T-helper 2 cell treated with Interferon-gamma antibody and Interleukin-4, amounts not matched to agents 100 ng/mL and 5 ng/mL, for 36 hours (primary cell): ENCODE results near the gene RASGEF1B. TPM values are rescaled to one million over a fixed set of nuclear protein-coding genes. Genes with fewer than 3 reads are reported as not detected.
"Not testable (repeated sequence)": the region's sequence is repeated elsewhere in the genome, so short reads cannot be mapped to it uniquely, and the experiment has no call there.

Experiments used
- intact Hi-C: fragments of 100-400 bp; cut with micrococcal nuclease; formaldehyde crosslinking; loops from one replicate; pipeline ENCODE4 v1.15.1; 2023
- total RNA-seq: library from RNA; stranded (reverse); gene quantifications from 2 replicates; pipeline ENCODE4 v1.2.3, GENCODE V29; 2022

The RASGEF1B gene
- total RNA-seq, 1 donor from 2014 or later, result 0.57 TPM

DNA sequence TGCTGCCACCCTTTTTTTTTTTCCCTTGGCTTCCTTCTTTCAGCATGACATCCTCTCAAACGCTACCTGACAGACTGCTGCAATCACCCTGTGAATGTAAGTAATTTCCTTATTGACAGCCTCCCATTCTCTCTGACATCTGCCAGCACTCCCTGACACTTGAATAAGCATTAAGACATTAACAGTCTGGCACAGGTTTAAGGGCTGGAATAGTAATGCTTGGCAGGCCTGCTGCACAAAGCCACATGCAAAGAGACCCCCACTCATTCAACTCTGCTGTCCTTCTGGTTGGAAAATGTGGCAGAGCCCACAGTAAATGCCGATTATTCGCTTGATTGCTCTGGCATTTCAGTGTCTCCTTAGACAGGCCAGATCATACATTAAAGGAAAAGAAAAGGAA is 28.1 kb upstream of the RASGEF1B start:
- intact Hi-C loops, result no loop called here

DNA sequence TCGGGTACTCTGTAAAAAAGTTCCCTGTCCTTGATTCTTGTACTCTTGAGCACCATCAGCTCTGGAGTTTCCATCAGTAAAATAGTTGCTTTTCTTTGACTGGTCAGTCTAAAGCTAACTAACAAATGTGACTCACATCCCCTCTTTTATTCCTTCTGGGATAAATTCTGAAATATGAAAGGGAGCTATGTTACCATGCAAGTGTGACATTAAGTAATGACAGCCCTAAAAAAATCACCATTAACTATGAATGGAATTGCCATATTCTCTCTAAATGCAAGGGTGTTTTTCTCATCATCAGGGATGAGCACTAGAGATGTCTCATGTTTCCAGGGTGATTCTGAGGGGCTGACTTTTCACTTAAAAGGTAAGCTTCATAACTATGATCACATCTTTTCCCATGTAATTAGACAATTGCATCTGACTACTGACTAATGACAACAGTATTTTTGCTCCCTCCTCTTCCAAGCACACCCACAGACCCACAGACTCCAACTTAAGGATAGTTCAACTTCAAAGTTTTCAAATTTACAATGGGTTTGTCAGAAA is 26.9 kb upstream of the RASGEF1B start:
- intact Hi-C loops, result no loop called here

DNA sequence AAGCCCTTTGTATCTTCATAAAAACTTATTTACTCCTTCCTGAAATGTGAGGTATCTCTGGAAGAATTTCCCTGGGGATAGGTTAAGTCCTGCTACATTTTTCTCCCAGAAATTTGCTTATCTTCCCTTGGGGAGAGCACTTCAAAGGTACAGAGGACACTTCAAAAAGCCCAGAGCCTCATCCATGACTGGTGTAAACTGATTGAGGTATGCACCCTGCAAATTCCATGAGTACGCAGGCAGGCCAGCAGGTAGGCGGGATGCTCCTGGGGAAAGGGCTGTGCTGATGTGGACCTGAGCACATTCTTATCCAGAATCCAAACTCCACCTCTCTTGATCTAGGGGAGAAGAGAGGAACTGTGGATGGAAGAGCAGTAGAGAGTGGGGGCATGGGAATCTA is 26.3 kb upstream of the RASGEF1B start:
- intact Hi-C loops, result no loop called here

DNA sequence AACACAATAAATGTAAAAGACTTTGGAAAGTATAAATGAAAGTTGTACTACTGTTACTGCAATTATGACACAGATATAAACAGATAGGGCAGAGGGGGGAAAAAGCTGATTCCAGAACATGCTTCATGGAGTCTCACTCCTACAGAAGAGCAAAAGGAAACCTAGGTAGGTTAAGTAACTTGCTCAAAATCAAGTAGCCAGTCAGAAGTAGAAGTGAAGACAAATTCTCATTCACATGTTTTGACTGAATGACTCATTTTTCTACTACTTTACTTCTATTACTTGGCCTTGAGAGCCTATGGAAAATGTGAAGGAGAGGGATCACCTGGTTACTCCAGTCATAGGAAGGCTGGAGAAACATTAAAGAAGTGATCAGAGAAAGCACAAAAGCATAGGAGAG is 23.6 kb upstream of the RASGEF1B start:
- intact Hi-C loops, result no loop called here

DNA sequence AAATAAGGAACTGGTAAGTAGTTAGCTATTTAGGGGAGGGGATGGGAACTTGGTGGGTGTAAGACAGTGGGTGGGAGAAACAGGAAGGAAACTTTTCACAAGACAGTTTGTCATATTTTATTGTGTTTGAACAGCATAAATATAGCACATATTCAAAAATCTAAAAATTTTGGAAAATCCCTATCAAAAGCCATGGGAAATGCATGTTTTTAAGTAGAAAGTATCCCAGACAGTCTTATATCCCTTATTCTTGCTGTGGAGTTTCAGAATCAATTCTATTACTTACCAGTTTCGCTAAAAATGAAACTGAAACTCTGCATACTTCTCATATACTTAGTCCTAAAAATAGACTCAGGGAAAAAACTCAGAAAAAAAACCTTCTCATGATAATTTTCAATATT is 22.3 kb upstream of the RASGEF1B start:
- intact Hi-C loops, result loop anchor here (5.0 kb wide), 3 partner anchors 68 to 933 kb away; partner anchors contain the start of gene HNRNPD

DNA sequence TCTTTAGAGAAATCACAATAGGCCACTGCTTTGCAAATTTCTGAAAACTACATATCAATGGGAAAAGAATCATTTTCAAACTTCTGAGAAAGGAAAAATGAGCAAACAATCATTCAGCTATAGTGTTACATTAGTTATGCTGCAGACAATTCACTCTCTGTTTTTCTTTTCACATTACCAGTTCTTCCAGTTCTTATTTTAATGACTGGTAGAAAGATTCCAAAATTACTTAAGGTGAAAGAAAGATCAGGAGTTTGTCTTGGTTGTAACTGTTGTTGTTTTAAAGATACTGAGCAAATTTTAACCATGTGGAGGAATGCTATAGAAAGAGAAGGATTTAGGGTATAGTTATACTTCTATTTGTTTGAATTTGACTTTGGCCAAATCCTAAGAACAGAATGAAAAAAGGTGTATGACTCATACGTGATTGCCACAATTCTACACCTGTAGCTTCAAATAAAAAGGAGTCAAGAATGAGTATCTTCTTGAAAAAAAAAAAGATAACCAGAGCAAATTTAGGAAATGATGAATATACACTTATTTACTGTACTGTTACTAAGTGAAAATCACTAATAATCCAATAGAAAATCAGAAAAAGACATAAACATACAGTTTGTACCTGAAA is 21.0 kb upstream of the RASGEF1B start:
- intact Hi-C loops, result loop anchor here (1.0 to 5.0 kb wide), 7 partner anchors 13 to 1434 kb away; partner anchors contain the start of gene HNRNPD

DNA sequence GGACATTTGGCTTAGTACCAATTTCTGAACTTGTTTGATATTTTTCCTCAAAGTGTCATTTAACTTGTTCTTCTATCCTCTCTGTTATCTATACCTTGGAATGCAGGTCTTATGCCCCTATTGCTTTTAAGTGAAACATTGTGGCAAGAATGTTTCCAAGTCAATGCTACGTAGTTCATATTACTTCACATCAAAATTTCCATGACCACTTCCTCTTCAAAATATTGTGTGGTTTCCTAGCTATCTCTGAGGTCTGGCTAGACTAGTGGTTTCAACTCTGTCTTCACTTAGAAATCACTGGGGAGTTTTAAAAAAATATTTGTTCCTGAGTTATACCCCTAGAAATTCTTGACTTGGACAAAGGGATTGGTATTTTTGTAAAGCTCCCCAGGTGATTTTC is 20.2 kb upstream of the RASGEF1B start:
- intact Hi-C loops, result loop anchor here (1.0 to 5.0 kb wide), 7 partner anchors 13 to 1433 kb away; partner anchors contain the start of gene HNRNPD

DNA sequence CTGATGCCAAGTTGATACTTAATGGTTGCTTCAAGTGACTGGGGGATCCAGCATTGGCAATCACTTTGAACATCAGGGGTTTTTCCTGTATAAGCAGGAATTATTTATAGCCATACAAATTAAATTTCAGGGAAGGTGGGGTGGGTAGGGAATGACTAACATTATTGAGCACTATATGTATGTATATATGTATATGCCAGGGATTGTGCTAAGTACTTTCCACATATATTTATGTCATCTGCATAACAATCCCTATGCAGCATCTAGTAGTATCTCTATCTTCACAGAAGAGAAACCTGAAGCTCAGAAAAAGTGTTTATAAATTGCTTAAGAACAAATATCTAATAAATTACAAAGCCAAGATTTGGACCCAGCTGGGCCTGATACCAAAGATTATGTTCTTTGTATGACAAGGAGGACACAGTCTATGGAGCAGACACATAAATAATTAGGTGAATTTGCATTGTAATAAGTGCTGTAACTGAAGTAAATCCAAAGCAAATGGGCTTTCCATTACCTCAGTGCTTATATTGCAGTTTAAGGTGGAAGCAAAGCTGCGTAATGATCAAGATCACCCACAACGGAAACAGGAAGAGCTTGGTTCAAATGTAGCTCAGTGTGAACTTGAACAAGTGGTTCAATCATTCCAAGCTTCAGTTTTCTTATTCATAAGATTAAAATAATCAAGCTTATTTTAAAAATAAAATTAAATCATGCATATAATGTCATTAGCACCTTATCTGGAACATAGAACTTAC is 18.9 kb upstream of the RASGEF1B start:
- intact Hi-C loops, result loop anchor here (5.0 kb wide), 3 partner anchors 72 to 937 kb away; partner anchors contain the start of gene HNRNPD

DNA sequence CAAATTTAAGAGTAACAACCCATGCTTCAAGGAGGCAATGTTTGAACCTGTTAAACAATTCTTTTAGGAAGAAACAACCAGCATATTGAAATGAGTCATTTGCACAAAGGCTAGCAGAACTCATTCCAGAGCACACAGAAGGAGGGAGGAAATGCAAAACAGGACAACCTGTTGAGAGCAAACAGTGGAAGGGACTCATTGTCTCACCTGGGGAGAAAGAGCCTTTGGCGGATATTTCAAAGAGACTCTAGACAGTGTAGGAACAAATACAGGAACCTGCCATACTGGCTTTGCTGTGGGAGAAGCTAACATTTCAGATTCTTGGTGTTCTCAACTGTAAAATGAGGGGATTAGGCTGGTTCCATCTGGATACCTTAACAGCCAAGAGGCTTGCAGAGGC is 14.8 kb upstream of the RASGEF1B start:
- intact Hi-C loops, result no loop called here

DNA sequence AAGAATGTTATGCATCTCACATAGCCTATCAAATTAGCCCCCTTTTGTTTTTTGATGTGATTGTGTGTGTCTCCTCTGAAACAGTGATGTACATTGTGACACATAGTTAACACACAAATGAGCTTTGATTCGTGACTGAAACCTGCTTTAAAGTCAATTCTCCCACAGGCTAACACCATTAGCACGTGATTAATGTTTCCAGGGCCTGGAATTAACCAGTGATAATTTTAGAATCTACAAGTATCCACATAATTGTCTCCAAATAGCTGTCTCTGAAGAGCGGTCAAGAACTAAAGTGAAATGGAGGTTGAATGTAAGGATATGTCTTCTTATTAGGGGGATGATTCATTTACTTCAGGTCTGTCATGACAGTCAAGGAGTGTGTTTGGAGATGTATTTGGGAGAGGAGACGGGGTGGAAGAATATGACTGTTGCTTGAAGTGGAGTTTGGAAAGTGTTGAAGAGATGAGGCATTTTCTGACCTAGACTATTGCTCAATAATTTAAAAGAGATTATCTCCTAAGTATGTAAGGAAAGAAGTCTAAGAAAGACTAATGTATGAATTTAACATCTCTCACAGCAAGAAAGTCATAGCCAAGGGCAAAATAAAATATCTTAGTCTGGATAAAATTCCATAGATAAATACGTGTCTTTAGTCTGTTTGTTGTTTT is 13.7 kb upstream of the RASGEF1B start:
- intact Hi-C loops, result no loop called here

DNA sequence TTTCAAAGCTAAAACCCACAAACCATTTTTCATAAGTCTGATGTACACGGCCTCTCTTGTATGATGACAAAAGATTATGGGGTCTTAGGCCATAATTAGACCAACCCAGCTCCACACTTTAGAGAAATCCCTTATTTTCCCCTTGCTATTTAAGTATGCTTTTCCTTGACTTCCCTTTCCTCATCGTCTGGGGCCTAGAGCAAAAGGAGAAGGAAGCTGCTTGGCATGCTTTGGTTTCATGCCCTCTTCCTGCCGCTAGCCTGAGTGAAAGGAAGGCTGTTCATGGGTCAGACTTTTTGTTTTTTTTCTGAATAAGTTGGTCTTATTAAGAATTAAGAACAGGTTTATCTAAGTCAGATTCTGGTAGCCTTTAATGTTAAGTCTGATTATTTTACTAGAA is 10.6 kb upstream of the RASGEF1B start:
- intact Hi-C loops, result no loop called here

DNA sequence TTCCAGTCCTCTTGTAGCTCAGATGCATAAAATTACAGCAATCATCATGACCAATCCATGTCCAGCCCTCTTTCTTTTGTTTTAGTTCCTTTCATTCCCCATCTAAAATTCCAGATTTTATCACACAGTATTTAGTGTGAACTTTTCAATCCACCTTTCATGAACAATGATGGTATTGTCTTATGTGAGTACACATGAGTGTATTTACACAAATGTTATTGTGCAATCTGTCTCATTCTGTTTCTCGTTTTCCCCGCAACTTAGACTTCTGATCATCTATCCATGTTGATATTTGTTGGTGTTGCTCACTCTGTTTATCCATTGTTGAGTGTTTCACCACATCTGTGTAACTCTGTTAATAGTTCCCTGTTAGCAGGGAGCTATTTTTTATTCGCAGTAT is 9.4 kb upstream of the RASGEF1B start:
- intact Hi-C loops, result no loop called here

DNA sequence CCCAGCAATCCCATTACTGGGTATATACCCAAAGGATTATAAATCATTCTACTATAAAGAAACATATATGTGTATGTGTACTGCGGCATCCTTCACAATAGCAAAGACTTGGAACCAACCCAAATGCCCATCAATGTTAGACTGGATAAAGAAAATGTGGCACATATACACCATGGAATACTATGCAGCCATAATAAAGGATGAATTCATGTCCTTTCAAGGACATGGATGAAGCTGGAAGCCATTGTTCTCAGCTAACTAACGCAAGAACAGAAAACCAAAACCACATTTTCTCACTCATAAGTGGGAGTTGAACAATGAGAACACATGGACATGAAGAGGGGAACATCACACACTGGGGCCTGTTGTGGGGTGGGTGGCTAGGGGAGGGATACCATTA is 7.9 kb upstream of the RASGEF1B start:
- intact Hi-C loops, result not testable (repeated sequence)

DNA sequence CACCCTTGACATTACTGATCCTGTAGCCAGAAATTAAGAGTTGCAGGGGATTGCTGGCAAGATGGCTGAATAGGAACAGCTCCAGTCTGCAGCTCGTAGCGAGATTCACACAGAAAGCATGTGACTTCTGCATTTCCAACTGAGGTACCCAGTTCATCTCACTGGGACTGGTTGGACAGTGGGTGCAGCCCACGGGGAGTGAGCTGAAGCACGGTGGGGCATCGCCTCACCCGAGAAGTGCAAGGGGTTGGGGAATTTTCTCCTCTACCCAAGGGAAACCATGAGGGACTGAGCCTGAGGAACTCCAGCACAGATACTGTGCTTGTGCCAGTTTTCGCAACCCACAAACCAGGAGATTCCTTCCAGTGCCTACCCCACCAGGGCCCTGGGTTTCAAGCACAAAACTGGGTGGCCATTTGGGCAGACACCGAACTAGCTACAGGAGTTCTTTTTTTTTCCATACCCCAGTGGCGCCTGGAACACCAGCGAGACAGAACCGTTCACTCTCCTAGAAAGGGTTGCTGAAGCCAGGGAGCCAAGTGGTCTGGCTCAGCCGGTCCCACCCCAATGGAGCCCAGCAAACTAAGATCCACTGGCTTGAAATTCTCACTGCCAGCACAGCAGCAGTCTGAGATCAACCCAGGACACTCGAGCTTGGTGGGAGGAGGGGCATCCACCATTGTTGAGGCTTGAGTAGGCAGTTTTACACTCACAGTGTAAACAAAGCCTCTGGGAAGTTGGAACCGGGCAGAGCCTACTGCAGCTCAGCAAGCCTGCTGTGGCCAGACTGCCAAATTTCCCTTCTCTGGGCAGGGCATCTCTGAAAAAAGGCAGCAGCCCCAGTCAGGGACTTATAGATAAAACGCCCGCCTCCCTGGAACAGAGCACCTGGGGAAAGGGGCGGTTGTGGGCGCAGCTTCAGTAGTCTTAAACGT is 1.9 kb upstream of the RASGEF1B start:
- intact Hi-C loops, result loop anchor here (5.0 kb wide), 3 partner anchors 34 to 899 kb away; partner anchors contain the start of gene HNRNPD

DNA sequence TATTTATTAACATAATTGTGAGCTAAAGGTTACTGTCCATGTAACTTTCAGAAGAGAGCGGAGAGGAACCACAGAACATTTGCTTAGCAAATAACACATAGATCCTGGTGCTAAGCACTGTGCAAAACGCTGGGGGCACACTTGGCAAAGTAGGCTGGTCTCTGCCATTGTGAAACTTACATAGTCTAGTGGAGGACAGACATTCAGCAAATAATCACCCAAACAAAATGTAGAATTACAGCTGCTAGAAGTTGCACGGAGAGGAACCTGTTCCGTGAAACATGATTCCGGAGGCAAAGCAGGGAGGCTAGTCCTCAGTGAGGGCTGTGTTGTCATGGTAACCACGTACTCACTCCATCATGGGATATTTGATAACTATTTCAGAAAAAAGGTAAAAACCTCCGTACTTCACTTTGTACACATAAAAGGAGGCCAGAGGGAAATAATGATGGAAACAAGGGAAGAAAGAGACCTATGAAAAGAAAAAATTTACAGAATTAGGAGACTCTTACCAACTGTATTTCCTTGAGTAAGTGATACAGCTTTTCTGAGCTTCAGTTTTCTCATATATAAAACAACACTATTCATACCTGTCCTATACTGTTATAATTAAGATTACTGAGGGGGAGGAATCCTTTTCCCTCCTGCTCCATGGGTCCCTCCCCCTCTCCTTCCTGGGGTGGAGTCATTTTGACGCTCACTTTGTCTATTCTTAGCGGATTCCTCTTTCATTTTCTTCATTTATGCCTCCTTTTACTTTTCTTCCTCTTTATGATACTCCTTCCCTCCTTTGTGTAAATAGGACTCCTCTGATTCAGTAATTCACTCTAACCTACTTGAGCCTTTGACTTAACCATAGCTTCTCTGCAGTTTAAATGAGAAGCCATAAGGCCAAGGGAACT is 825 bp upstream of the RASGEF1B start:
- intact Hi-C loops, result loop anchor here (1.0 to 5.0 kb wide), 4 partner anchors 20 to 900 kb away; partner anchors contain the start of gene HNRNPD

DNA sequence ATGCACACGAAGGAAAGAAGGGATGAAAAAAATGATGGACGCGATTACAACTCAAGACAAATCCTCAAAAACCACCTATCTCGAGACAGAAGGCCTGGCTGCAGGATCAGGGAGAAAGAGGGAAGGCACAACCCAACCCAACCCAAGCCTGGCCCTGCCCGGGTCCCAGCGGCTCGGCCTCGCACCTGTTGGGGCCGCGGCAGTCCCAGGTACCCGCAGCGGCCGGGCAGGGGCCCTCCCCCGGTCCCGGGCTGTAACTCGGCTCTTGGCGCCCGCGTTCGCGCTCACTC is 464 bp downstream of the RASGEF1B start:
- intact Hi-C loops, result loop anchor here (1.0 to 5.0 kb wide), 6 partner anchors 36 to 901 kb away; partner anchors contain the start of gene HNRNPD

DNA sequence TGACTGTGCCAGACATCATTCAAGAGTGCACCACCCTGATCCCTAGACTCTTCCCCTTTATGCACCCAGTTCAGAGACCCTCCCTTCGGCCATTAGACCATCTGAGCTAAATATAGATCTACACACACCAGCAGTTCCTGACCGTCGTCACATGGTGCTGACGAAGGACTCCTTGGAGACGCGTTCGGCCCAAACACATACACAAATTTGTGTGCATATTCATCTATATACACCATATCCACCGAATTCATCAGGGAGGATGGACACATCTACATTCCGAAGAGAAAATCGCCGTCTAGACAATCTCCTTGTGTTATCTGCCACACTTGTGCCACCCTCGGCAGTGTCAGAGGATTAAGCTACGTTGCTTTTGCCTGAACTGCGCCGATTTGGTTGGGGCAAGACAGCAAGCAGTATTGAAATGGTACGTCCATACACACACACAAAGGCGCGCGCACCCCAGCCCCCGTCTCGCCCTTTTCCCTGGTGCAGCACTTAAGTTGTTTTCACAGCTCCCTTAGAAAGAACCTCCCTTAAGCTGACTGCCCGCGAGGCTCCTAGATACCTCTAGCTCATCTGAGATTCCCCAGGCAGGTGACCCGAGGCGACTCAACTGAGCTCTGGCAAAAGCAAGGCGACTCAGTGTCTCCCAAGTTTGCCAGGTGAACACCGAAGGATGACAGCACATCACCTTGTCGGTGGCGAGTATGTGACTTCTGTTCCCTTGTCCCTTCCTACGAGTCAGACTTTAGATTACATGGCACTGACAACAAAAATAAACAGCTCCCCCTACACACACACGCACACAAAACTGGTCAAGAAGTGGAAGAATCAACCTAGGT is 1.0 kb downstream of the RASGEF1B start:
- intact Hi-C loops, result loop anchor here (1.0 to 5.0 kb wide), 6 partner anchors 37 to 902 kb away; partner anchors contain the start of gene HNRNPD

DNA sequence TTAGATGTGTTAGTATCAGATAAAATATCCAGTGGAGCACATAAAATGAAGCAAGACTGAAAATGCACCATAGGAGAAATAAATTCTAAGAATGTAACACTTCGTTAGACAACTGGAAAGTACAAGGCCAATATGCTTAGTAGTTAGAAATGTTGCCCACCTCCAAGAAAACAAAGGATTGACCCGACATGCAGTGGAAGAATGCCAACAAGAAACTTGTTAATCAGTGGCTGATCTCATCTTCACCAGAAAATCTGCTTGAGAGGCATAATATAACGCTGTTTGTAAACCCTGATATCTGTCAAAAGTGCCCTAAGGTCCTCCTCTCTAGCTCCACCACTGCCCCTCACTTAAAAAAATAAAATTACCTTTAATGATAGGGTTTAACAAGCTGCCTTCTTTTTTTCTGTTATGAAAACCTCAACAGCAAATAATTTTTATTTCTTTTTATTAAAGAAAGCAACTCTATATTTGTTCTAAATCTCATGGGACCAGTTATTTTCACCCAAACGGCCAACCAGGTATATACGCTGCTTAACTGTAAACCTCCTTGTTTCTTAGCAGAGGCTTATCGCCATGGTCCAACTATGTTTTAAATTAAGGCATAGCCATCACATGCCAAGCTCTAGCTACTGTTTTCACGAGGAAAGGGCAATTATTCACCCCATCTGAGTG is 1.8 kb downstream of the RASGEF1B start:
- intact Hi-C loops, result loop anchor here (5.0 to 10.0 kb wide), 4 partner anchors 37 to 902 kb away; partner anchors contain the start of gene HNRNPD
